HepG2 (cell line): Measurements from ENCODE around the gene SSBP4. TPM values are rescaled to one million over a fixed set of nuclear protein-coding genes. Genes with fewer than 3 reads are reported as not detected.

Experiments
- ATAC-seq: fragments of 200-7000 bp; cut with Tn5 transposase; 3 replicates; pipeline ENCODE4 v1.9.1; 2020; ENCODE audit warnings: mild to moderate bottlenecking, moderate library complexity
- BruUV-seq: library from RNA; stranded (reverse); fragments of 400-500 nt; replicated peaks from 2 replicates; lab custom pipeline; 2021; lab: Mats Ljungman, UMichigan
- CTCF ChIA-PET: fragments of 300-600 bp; formaldehyde crosslinking; extraction: SDS; loops from one replicate; lab custom pipeline; 2021; ENCODE audit warnings: low total read pairs, inconsistent platforms, low intra/inter-chr PET ratio; lab: Yijun Ruan, JAX
- POLR2A ChIA-PET: fragments of 350-600 bp; sonication (Branson Sonifier 250); formaldehyde crosslinking; loops from one replicate; lab custom pipeline; 2020; ENCODE audit warnings: antibody characterized with exemption, inconsistent platforms; lab: Yijun Ruan, JAX
- DNase-seq: peaks from one replicate; pipeline ENCODE4 v3.0.0-alpha.2; 2015; ENCODE audit warnings: low spot score
- FAIRE-seq: peaks from 3 replicates; lab custom pipeline; 2011; peaks lifted over from hg19 to GRCh38; lab: Jason Lieb, UNC
- H2AFZ ChIP-seq: one replicate; pipeline ENCODE4 v1.6.1; 2011; ENCODE audit warnings: low read length, inconsistent platforms
- H3K27ac ChIP-seq: fragments of 300-600 bp; 3 replicates; pipeline ENCODE4 v1.8.0; 2011; ENCODE audit warnings: mixed run types, mild to moderate bottlenecking, mixed read lengths, low read length, inconsistent platforms; ENCODE audit not compliant: insufficient read depth; ENCODE audit errors: extremely low read length
- H3K27me3 ChIP-seq, 2 experiments: fragments of 200-600 bp in 1 of 2; 2 replicates in 1 of 2; 3 replicates in 1 of 2; pipeline versions ENCODE4 v1.6.0 to v1.8.0; 2011; ENCODE audit warnings: low read length in 2 of 2, mild to moderate bottlenecking in 2 of 2, moderate library complexity in 2 of 2, inconsistent platforms in 1 of 2; ENCODE audit not compliant: insufficient read depth in 2 of 2, control insufficient read depth in 1 of 2
- H3K36me3 ChIP-seq, 2 experiments: fragments of 200-600 bp in 1 of 2; replicated peaks in 1 of 2; 2 replicates in 1 of 2; 3 replicates in 1 of 2; pipeline versions ENCODE4 v1.5.1 to v1.8.0; 2011; ENCODE audit warnings: low read length in 2 of 2, inconsistent platforms in 1 of 2; ENCODE audit not compliant: insufficient read depth in 2 of 2, control insufficient read depth in 1 of 2
- H3K4me1 ChIP-seq: 2 replicates; pipeline ENCODE4 v1.5.1; 2012; ENCODE audit warnings: low read length, inconsistent platforms; ENCODE audit not compliant: insufficient read depth
- H3K4me2 ChIP-seq: 2 replicates; pipeline ENCODE4 v1.6.0; 2011; ENCODE audit warnings: low read depth, low read length, inconsistent platforms
- H3K4me3 ChIP-seq, 3 experiments: fragments of 200-600 bp in 1 of 3; sonication (generic), shearing (Covaris generic) in 1 of 3; replicated peaks in 1 of 3; 2 replicates each; pipeline ENCODE4 v1.5.1; 2011 to 2016; ENCODE audit warnings: low read length in 3 of 3, inconsistent platforms in 2 of 3, low read depth in 2 of 3, mild to moderate bottlenecking in 2 of 3, control low read depth in 1 of 3, mixed read lengths in 1 of 3; ENCODE audit not compliant: insufficient read depth in 1 of 3
- H3K79me2 ChIP-seq: one replicate; pipeline ENCODE4 v1.6.1; 2011; ENCODE audit warnings: low read length, inconsistent platforms; ENCODE audit not compliant: insufficient read depth
- H3K9ac ChIP-seq: 2 replicates; pipeline ENCODE4 v1.6.0; 2011; ENCODE audit warnings: mild to moderate bottlenecking, low read depth, low read length, inconsistent platforms; ENCODE audit not compliant: insufficient read depth
- H3K9me3 ChIP-seq: 2 replicates; pipeline ENCODE4 v1.5.1; 2012; ENCODE audit warnings: mild to moderate bottlenecking, low read length
- H4K20me1 ChIP-seq: 2 replicates; pipeline ENCODE4 v1.6.0; 2011; ENCODE audit warnings: inconsistent platforms, mild to moderate bottlenecking, low read length, moderate library complexity; ENCODE audit not compliant: insufficient read depth
- FOXA3 ChIP-seq: IDR thresholded peaks from 2 replicates; pipeline ENCODE4 v1.6.1; 2016; ENCODE audit warnings: missing genetic modification reagents, missing compliant biosample characterization
- KLF13 ChIP-seq: sonication (generic); formaldehyde crosslinking; IDR thresholded peaks from 2 replicates; pipeline ENCODE4 v1.4.0; 2020; ENCODE audit warnings: mild to moderate bottlenecking, missing genetic modification reagents
- RAD21 ChIP-seq: fragments of 450-650 bp; formaldehyde crosslinking; IDR thresholded peaks from 2 replicates; pipeline ENCODE4 v1.5.0; 2020; ENCODE audit warnings: mild to moderate bottlenecking
- ZNF317 ChIP-seq: sonication (generic); formaldehyde crosslinking; IDR thresholded peaks from 2 replicates; pipeline ENCODE4 v1.5.0; 2020; ENCODE audit warnings: mild to moderate bottlenecking, missing genetic modification reagents
- ZNF879 ChIP-seq: sonication (generic); formaldehyde crosslinking; IDR thresholded peaks from 2 replicates; pipeline ENCODE4 v1.8.1; 2023; ENCODE audit warnings: missing genetic modification reagents
- WGBS: methylation state at CpG from one replicate; pipeline ENCODE4 v1.1.6; 2017; ENCODE audit warnings: low lambda C conversion rate; 5-methylcytosine and 5-hydroxymethylcytosine counted together
- in situ Hi-C: cut with HindIII; loops from 2 replicates; pipeline ENCODE4 v1.10.0; 2017; ENCODE audit warnings: low pct_unique_long_range_greater_than_20kb; ENCODE audit not compliant: extremely low pct_ligation_motif_present
- intact Hi-C: fragments of 100-400 bp; cut with micrococcal nuclease; formaldehyde crosslinking; loops from one replicate; pipeline ENCODE4 v1.10.0; 2022; ENCODE audit not compliant: unreplicated experiment
- polyA plus RNA-seq, 8 experiments: library from polyadenylated mRNA; depleted of rRNA in 3 of 8; stranded (reverse) in 7 of 8; unstranded in 1 of 8; fragments of >200 nt; fragmentation: Illumina TruSeq in 4 of 8; extraction: Trizol in 4 of 8; gene quantifications; 2 replicates each; pipeline versions ENCODE4 v1.2.1 to v1.2.3, GENCODE V29; 2011 to 2016; ENCODE audit warnings: low read depth in 4 of 8, missing spikeins in 1 of 8, mixed read lengths in 1 of 8; ENCODE audit not compliant: insufficient read depth in 1 of 8
- total RNA-seq, 5 experiments: library from RNA; depleted of rRNA; stranded (reverse); fragments of >200 nt; fragmentation: Illumina TruSeq; extraction: Trizol; gene quantifications; 2 replicates each; pipeline ENCODE4 v1.2.3, GENCODE V29; 2016; ENCODE audit warnings: low read depth in 1 of 5
- TF ChIP-seq, protein P1 (sequence below): fragments of 450-650 bp; IDR thresholded peaks from 2 replicates; pipeline ENCODE4 v1.6.1; 2016
- TF ChIP-seq, protein P2 (sequence below): sonication (generic); formaldehyde crosslinking; IDR thresholded peaks from 2 replicates; pipeline ENCODE4 v1.4.0; 2020; ENCODE audit warnings: mild to moderate bottlenecking, missing genetic modification reagents
- TF ChIP-seq, protein P3 (sequence below): sonication (generic); formaldehyde crosslinking; IDR thresholded peaks from 2 replicates; pipeline ENCODE4 v1.4.0; 2020; ENCODE audit warnings: missing genetic modification reagents, borderline replicate concordance
- TF ChIP-seq, protein P4 (sequence below): sonication (generic); formaldehyde crosslinking; IDR thresholded peaks from 2 replicates; pipeline ENCODE4 v1.4.0; 2020; ENCODE audit warnings: mild to moderate bottlenecking, missing genetic modification reagents, borderline replicate concordance

The SSBP4 gene
- total and polyA plus RNA-seq, 2 of the 13 experiments (the other 11 are each of a cell fraction or from before 2014, with no cell fraction given) = 20.8 to 39.5 TPM

DNA sequence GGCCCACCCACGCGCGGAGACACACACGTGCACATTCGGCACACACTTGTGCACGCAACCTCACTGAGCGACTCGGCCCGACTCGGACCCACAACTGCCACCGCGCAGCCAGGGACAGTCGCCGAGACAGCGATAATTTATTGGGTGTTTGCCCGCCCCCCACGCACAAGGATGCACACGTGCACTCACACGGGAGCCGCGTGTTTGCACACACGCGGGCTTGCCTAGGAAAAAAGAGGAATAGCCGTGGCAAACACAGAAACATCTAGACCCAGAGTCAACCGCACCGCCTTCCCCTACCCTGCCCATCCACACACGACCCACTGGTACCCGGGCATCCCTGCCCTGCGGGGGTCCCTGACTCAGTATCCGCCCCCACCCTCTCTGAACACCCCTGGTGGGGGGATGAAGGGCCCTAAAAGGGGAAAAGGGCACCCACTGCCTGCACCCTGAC lies 1.1 kb upstream of the SSBP4 start (continued):
- TF ChIP-seq, protein P1, sequence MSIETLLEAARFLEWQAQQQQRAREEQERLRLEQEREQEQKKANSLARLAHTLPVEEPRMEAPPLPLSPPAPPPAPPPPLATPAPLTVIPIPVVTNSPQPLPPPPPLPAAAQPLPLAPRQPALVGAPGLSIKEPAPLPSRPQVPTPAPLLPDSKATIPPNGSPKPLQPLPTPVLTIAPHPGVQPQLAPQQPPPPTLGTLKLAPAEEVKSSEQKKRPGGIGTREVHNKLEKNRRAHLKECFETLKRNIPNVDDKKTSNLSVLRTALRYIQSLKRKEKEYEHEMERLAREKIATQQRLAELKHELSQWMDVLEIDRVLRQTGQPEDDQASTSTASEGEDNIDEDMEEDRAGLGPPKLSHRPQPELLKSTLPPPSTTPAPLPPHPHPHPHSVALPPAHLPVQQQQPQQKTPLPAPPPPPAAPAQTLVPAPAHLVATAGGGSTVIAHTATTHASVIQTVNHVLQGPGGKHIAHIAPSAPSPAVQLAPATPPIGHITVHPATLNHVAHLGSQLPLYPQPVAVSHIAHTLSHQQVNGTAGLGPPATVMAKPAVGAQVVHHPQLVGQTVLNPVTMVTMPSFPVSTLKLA = peak; percentile 82
- TF ChIP-seq RAD21 (CRISPR knock-in tag) = no peak
- no peak for TF ChIP-seq ZNF879
- TF ChIP-seq FOXA3 (CRISPR knock-in tag) = 0 out of 2 replicates have a peak, but pooled peaks have one; percentile 2
- TF ChIP-seq, protein P2, sequence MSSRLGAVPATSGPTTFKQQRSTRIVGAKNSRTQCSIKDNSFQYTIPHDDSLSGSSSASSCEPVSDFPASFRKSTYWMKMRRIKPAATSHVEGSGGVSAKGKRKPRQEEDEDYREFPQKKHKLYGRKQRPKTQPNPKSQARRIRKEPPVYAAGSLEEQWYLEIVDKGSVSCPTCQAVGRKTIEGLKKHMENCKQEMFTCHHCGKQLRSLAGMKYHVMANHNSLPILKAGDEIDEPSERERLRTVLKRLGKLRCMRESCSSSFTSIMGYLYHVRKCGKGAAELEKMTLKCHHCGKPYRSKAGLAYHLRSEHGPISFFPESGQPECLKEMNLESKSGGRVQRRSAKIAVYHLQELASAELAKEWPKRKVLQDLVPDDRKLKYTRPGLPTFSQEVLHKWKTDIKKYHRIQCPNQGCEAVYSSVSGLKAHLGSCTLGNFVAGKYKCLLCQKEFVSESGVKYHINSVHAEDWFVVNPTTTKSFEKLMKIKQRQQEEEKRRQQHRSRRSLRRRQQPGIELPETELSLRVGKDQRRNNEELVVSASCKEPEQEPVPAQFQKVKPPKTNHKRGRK (CRISPR knock-in tag) = no peak

GRCh38 chr19:18418483-18419194 lies 559 bp upstream of the SSBP4 start:
- Histone ChIP-seq H3K4me1 (peaks cover 69% of the 10 kb centered on the region), H3K9me3 (no peaks in the 10 kb centered on the region), H3K79me2 (peaks cover 31% of the 10 kb centered on the region), H3K4me2 (peak overlapping the region; percentile 85), H4K20me1 (peaks cover 8% of the 10 kb centered on the region; the same call in 1 of the 2 replicates), H3K9ac (peak overlapping the region; percentile 73), H3K4me3 (peak overlapping the region; percentile 59 to 78 (median 60); a peak in 5 of 6 replicates), H3K36me3 (0 out of 5 replicates have a peak, but pooled peaks cover 0 to 3% of the 10 kb centered on the region in 2 experiments), H2AFZ (no peak overlapping the region), H3K27ac (peak overlapping the region; percentile 3), H3K27me3 (no peaks in the 10 kb centered on the region)
- CTCF ChIA-PET = no interaction called here
- POLR2A ChIA-PET = interaction anchor here (0.8 to 3.7 kb wide), 14 partner anchors 8 to 169 kb away, joined by 3 to 25 read pairs (median 4); partner anchors contain the start of genes GDF15, JUND and LSM4
- in situ Hi-C loops (loop anchor here (10.0 kb wide), 2 partner anchors 144 to 214 kb away; partner anchors contain the start of genes IQCN and RAB3A), intact Hi-C loops (no loop called here)
- no TSS peak for BruUV-seq
- 21% methylated on average over 13 of the region's 39 CpGs for WGBS
- ATAC-seq (peak; percentile 11), FAIRE-seq (no peak), DNase-seq (no peak)
- TF ChIP-seq KLF13 = no peak
- TF ChIP-seq ZNF317 (CRISPR knock-in tag) = no peak
- TF ChIP-seq, protein P3, sequence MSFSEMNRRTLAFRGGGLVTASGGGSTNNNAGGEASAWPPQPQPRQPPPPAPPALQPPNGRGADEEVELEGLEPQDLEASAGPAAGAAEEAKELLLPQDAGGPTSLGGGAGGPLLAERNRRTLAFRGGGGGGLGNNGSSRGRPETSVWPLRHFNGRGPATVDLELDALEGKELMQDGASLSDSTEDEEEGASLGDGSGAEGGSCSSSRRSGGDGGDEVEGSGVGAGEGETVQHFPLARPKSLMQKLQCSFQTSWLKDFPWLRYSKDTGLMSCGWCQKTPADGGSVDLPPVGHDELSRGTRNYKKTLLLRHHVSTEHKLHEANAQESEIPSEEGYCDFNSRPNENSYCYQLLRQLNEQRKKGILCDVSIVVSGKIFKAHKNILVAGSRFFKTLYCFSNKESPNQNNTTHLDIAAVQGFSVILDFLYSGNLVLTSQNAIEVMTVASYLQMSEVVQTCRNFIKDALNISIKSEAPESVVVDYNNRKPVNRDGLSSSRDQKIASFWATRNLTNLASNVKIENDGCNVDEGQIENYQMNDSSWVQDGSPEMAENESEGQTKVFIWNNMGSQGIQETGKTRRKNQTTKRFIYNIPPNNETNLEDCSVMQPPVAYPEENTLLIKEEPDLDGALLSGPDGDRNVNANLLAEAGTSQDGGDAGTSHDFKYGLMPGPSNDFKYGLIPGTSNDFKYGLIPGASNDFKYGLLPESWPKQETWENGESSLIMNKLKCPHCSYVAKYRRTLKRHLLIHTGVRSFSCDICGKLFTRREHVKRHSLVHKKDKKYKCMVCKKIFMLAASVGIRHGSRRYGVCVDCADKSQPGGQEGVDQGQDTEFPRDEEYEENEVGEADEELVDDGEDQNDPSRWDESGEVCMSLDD (CRISPR knock-in tag) = 0 out of 2 replicates have a peak, but pooled peaks have one; percentile 25
- TF ChIP-seq, protein P4, sequence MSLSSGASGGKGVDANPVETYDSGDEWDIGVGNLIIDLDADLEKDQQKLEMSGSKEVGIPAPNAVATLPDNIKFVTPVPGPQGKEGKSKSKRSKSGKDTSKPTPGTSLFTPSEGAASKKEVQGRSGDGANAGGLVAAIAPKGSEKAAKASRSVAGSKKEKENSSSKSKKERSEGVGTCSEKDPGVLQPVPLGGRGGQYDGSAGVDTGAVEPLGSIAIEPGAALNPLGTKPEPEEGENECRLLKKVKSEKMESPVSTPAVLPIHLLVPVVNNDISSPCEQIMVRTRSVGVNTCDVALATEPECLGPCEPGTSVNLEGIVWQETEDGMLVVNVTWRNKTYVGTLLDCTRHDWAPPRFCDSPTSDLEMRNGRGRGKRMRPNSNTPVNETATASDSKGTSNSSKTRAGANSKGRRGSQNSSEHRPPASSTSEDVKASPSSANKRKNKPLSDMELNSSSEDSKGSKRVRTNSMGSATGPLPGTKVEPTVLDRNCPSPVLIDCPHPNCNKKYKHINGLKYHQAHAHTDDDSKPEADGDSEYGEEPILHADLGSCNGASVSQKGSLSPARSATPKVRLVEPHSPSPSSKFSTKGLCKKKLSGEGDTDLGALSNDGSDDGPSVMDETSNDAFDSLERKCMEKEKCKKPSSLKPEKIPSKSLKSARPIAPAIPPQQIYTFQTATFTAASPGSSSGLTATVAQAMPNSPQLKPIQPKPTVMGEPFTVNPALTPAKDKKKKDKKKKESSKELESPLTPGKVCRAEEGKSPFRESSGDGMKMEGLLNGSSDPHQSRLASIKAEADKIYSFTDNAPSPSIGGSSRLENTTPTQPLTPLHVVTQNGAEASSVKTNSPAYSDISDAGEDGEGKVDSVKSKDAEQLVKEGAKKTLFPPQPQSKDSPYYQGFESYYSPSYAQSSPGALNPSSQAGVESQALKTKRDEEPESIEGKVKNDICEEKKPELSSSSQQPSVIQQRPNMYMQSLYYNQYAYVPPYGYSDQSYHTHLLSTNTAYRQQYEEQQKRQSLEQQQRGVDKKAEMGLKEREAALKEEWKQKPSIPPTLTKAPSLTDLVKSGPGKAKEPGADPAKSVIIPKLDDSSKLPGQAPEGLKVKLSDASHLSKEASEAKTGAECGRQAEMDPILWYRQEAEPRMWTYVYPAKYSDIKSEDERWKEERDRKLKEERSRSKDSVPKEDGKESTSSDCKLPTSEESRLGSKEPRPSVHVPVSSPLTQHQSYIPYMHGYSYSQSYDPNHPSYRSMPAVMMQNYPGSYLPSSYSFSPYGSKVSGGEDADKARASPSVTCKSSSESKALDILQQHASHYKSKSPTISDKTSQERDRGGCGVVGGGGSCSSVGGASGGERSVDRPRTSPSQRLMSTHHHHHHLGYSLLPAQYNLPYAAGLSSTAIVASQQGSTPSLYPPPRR = 0 out of 2 replicates have a peak, but pooled peaks have one; percentile 51
